ENCODE data around the gene AP2A2.

GRCh38 chr11:936199-936598 is 10.5 kb downstream of the AP2A2 start:
- TF ChIP-seq GATA3 (IDR thresholded peaks at IDR 0.05; ENCODE audit: low read depth, low read length) (no peak), GATA2 (IDR thresholded peaks at IDR 0.05; ENCODE audit: low read depth, low read length) (no peak)

All from SH-SY5Y (cell line).